ENCODE results near the gene NKD2.

- TF ChIP-seq MXI1 (IDR thresholded peaks at IDR 0.05; ENCODE audit: borderline replicate concordance, low read depth, low read length), result no peak
- TF ChIP-seq, protein P1, sequence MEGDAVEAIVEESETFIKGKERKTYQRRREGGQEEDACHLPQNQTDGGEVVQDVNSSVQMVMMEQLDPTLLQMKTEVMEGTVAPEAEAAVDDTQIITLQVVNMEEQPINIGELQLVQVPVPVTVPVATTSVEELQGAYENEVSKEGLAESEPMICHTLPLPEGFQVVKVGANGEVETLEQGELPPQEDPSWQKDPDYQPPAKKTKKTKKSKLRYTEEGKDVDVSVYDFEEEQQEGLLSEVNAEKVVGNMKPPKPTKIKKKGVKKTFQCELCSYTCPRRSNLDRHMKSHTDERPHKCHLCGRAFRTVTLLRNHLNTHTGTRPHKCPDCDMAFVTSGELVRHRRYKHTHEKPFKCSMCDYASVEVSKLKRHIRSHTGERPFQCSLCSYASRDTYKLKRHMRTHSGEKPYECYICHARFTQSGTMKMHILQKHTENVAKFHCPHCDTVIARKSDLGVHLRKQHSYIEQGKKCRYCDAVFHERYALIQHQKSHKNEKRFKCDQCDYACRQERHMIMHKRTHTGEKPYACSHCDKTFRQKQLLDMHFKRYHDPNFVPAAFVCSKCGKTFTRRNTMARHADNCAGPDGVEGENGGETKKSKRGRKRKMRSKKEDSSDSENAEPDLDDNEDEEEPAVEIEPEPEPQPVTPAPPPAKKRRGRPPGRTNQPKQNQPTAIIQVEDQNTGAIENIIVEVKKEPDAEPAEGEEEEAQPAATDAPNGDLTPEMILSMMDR (conservative IDR thresholded peaks at IDR 0.05; ENCODE audit: low read depth, low read length), result no peak
Observed at GRCh38 chr5:1029945-1030625, 21.5 kb downstream of the NKD2 start.

Data from IMR-90 (cell line).